ENCODE data around the gene GARIN5A. TPM values are rescaled to one million over a fixed set of nuclear protein-coding genes. Genes with fewer than 3 reads are reported as not detected.

The GARIN5A gene
- total and polyA plus RNA-seq, 2 experiments from 2014 or later = 13.3 to 25.0 TPM

- Histone ChIP-seq H3K4me2 (no peak overlapping the region), H3K36me3 (ENCODE audit: insufficient read depth) (no peaks in the 10 kb centered on the region), H3K4me1 (ENCODE audit: insufficient read depth) (peaks cover 6% of the 10 kb centered on the region; the same call in 1 of the 2 replicates), H2AFZ (no peak overlapping the region), H3K9me2 (ENCODE audit: insufficient read depth) (no peaks in the 10 kb centered on the region), H3K4me3 (no peak overlapping the region), H3F3A (replicated peaks; ENCODE audit: low read depth) (no peaks in the 10 kb centered on the region), H4K20me1 (replicated peaks; ENCODE audit: insufficient read depth) (no peaks in the 10 kb centered on the region), H3K27ac (ENCODE audit: low read depth) (no peak overlapping the region), H3K79me2 (replicated peaks; ENCODE audit: insufficient read depth) (no peaks in the 10 kb centered on the region), H3K27me3 (ENCODE audit: insufficient read depth) (peaks cover 12% of the 10 kb centered on the region)
- H3K4me1 Mint-ChIP-seq = no peaks in the 10 kb centered on the region
- peaks cover 89% of the 10 kb centered on the region for H3K9me3 Mint-ChIP-seq
- peaks cover 8% of the 10 kb centered on the region for H3K27me3 Mint-ChIP-seq (ENCODE audit: insufficient read depth, low read depth, poor library complexity)
- DNase-seq (ENCODE audit: low spot score) = no peak
- no peak overlapping the region for H3K4me3 Mint-ChIP-seq
- ATAC-seq = no peak
- H3K36me3 Mint-ChIP-seq (ENCODE audit: low read depth) = peaks cover 27% of the 10 kb centered on the region; the same call in 2 of the 3 replicates
- TF ChIP-seq STAT1 (IDR thresholded peaks at IDR 0.05; ENCODE audit: unreplicated experiment) = no peak
- no peak for TF ChIP-seq CREB1 (CRISPR knock-in tag; IDR thresholded peaks at IDR 0.05; ENCODE audit: low read depth)
- TF ChIP-seq EZH2phosphoT487 (IDR thresholded peaks at IDR 0.05; ENCODE audit: unreplicated experiment) = no peak
- TF ChIP-seq ZNF462 (CRISPR knock-in tag; IDR thresholded peaks at IDR 0.05) = no peak
- no peak for TF ChIP-seq POLR2AphosphoS5 (IDR thresholded peaks at IDR 0.05; ENCODE audit: low read depth)
- TF ChIP-seq JUNB (IDR thresholded peaks at IDR 0.05; ENCODE audit: unreplicated experiment) = no peak
- TF ChIP-seq NANOG (IDR thresholded peaks at IDR 0.05; ENCODE audit: borderline replicate concordance) = no peak
- no peak for TF ChIP-seq EZH2 (IDR thresholded peaks at IDR 0.05; ENCODE audit: low read depth, unreplicated experiment)
- no peak for TF ChIP-seq CTCF (conservative IDR thresholded peaks at IDR 0.05; ENCODE audit: low read depth in 2 of 2)
- TF ChIP-seq REST (IDR thresholded peaks at IDR 0.05; ENCODE audit: unreplicated experiment) = no peak
- no peak for TF ChIP-seq ZNF114 (CRISPR knock-in tag; IDR thresholded peaks at IDR 0.05)
- no peak for TF ChIP-seq ETS1 (IDR thresholded peaks at IDR 0.05)
- no peak for TF ChIP-seq ZNF331 (CRISPR knock-in tag; IDR thresholded peaks at IDR 0.05; ENCODE audit: low read depth)
- no peak overlapping the region for H3K27ac Mint-ChIP-seq
These were observed 42.4 kb upstream of the GARIN5A start for GRCh38 chr19:50519006-50519575.
